Measurements from ENCODE around the gene KCNK1.

DNA sequence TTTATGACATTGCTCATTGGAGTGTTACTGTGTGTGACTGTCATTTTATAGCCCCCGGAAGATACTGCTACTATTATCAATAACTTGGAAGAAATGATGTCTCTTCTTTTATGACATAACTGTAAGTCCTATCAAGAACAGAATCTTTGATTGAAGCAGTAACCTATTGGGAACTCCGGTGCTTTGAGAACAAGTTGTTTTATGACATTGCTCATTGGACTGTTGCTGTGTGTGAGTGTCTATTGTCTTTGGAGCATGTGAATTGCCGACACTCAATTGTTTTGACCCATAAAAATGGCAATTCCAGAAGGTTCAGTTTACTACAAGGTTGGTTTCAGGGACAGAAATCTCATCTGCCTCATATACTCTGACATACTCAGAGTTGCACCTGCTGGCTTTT, 8.0 kb downstream of the KCNK1 start:
- TF ChIP-seq POLR2A (IDR thresholded peaks at IDR 0.05; ENCODE audit: low read length) (no peak), GATA1 (IDR thresholded peaks at IDR 0.05; ENCODE audit: low read depth, low read length) (no peak)
